GM19468 (cell line): Measurements from ENCODE around the gene EIF3D.

Experiments used
- ATAC-seq: cut with Tn5 transposase; IDR thresholded peaks from one replicate; pipeline ENCODE4 v1.9.1; 2021; ENCODE audit warnings: mild to moderate bottlenecking, moderate library complexity, moderate number of reproducible peaks; ENCODE audit not compliant: unreplicated experiment; ENCODE audit errors: extremely low read depth

Gene EIF3D, protein sequence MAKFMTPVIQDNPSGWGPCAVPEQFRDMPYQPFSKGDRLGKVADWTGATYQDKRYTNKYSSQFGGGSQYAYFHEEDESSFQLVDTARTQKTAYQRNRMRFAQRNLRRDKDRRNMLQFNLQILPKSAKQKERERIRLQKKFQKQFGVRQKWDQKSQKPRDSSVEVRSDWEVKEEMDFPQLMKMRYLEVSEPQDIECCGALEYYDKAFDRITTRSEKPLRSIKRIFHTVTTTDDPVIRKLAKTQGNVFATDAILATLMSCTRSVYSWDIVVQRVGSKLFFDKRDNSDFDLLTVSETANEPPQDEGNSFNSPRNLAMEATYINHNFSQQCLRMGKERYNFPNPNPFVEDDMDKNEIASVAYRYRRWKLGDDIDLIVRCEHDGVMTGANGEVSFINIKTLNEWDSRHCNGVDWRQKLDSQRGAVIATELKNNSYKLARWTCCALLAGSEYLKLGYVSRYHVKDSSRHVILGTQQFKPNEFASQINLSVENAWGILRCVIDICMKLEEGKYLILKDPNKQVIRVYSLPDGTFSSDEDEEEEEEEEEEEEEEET

DNA sequence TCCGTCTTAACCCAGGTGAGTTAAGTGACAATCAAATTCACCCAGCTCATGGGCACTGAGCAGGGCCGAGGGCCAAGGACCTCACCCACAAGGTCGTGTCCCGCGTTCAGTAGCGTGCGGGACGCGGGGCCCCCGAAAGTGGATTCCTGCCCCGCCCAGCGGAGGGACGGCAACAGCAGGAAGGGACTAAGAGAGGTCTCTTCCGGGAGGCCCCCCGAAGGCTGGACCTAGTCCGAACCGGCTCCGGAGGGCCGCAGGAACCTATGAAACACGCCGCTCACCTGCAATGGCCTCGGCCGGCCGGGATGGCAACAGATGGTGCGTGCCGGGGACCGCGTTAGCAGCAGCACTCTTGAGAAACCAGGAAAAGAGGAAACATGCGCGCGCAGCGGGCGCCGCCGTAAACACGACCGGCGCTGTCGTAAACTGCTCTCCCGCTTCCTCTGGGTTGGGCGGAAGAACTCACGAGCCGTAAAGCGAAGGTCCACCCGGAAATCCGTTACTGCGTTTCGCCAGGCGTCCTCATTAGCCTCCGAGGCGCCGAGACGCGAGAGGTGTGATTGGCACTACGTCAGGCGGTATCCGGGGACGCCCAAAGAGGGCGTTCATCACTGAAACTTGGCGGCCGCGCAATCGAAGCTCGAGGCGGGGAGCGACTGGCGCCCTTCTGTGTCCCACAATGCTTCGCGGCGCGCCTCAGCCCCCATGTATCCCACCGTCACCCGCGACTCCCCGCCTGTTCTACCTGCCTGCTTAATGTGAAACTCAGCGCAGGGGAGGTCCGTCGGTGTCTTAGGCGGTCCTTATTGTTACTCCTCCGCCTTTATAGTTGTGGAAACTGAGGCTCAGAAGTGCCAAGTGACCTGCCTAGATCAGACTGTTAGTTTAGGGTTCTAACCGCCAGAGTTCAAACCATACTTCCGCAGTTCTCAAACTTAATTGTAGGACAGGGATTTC is at the start of gene EIF3D:
Gene EIF3D, minus strand, starts transcription at position 372 of the 957 bp plus-strand sequence. CDS start 3,045 bp downstream, outside the sequence.
- ATAC-seq = peak; percentile 94

DNA sequence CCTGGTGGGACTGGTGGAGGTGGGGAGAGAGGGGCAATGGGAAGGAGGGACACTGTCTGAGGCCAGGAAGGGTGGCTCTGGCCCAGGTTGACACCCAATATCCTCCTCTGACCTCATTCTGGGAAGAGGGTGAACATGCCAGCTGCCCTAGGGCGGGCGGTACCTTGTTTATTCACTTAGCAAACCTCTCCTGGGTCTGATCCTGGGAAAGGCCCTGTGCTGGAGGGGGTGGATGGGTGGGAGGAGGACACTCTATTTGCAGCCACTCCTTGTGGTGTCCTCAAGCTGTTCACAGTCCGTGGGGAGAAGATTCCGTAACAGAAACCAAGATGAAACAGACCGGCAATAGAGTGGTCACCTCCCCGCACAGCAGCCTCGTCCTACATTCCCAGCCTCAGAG is 49.7 kb upstream of the EIF3D start:
- no peak for ATAC-seq

DNA sequence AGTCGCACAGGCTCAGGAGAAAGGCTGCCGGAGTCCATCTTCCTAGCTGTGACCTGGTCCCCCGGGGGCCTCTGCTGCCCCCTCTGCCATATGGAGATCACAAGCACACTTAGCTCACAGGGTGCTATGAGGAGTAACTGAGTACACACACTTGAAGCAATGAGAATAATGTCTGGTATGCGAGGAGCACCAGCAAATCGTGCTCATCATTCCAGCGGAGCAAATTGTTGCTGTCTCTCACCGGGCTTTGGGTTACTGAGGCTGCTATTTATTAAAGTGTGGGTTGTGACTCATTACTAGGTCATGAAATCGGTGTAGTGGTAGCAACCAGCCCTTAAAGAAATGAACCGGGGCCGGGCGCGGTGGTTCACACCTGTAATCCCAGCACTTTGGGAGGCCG is 48.1 kb upstream of the EIF3D start:
- no peak for ATAC-seq

DNA sequence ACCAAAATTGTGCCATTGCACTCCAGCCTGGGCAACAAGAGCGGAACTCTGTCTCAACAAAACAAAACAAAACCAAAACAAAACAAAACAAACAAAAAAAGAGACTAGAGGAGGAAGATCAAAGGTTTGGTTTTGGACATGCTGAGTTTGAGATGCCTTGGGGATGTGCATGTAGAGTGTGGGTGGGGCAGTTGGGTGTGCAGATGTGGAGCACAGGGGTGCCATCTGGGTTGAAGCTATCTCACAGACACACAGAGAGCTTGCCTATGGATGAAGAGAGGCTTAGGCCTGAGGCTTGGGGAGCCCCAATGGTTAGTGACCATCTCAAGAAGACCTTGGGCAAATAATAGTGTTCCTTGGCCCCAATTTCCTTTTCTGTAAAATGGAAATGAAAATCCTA is 45.8 kb upstream of the EIF3D start:
- no peak for ATAC-seq

DNA sequence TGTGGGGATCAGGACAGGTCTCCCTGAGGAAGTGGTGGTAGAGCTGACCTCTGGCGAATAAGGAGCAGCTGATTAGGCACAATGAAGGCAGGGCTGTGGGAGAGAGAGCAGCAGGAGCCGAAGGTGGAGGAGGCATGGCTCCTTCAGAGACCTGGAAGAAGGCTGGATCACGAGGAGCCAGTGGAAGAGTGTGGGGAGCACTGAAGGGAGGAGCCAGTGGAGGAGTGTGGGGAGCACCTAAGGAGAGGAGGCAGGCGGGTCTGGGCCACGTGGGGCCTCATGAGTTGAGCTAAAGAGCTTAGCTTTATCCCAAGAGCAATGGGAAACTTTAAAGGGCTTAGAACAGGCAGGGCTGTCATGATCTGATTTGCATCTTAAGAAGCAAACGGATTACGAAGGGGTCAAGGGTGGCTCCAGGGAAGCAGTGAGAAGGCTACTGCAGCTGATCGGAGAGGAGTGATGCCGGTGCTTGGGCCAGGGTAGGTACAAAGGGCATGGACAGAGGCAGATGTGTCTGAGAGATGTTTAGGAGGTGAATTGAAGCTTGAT is 44.9 kb upstream of the EIF3D start:
- no peak for ATAC-seq

DNA sequence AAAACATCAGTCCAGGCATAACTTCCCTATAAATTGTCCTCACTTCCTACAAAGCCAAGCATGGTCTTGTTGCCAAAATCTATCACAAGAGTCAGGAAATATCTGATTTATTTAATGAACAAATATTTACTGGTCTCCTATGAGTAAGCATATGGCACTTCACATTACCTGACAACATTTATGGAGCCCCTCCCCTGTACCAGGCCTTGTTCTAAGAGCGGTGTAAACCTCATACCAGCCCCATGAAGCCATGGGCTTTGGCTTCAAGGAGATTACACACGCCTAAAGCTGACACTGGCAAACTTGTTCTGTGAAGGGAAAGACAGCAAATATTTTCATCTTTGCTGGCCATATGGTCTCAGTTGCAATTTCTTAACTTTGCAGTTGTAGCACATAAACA is 43.0 kb upstream of the EIF3D start:
- no peak for ATAC-seq

DNA sequence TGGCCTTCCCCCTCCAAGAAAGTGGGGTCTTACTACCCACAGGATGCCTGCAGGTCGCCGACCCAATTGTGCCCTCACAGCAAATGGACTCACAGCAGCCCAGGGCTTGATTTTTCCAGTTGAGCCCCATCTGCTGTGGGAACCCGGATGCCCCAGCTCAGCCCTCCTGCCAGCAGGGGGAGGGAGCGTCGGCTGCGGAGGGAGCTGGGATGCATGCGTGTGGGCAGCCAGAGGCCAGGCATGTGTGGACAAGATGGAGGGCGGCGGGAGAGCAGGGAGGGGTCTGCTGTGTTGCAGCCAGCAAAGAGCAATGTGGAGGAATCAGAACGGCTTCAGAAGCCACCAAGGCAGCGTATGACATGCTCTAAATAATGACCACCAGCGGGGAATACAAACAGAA is 41.0 kb upstream of the EIF3D start:
- no peak for ATAC-seq

DNA sequence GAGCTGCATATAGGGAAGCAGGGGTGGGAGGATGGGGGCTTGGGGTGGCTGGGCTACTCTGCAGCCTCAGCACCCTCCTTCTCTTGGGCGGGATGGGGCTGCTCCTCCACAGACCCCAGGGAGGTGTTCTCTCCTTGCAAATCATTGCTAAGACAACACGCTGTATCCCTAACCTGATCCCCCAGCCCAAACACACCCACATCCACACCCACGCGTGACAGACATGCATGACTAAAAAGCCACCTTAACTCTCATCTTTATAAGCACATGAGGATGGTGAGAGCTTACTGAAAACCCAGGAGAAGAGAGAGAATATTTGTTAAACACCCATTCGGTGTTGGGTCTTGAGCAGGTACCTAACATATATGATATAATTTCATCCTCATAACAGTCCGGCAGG is 39.9 kb upstream of the EIF3D start:
- no peak for ATAC-seq

DNA sequence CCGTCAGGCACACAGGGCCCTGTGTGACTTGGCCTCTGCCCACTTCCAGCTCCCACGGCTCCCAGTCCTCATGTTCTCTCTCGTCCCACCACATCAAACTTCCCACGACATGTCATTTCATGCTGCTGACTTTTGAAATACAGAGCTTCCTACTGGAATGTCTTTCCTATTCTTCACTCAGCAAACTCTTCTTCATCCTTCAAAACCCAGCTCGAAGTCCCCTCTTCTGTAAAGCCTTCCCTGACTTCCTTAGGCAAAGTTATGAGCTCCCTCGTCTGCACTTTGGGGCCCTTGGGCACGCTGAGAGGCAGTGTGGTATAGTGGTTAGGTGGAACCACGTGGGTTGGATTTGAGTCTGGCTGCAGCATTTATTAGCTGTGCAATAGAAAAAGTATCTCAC is 37.8 kb upstream of the EIF3D start:
- ATAC-seq = no peak

DNA sequence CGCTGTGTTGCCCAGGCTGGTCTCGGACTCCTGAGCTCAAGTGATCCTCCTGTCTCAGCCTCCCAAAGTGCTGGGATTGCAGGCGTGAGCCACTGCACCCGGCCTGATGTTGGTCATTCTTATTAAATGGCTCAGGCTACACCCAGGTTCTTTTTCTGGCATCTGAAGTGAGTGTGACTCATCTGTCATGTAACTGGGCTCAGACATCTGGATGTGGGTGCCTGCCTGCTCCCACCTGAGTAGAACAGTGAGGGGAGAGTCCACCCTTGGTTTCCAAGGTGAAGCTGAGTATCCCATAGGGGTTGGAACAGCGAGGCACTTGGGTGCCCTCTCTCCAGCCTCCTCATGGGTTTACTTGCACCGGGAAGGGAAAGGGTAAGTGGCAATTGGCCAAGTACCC is 36.7 kb upstream of the EIF3D start:
- ATAC-seq = no peak

DNA sequence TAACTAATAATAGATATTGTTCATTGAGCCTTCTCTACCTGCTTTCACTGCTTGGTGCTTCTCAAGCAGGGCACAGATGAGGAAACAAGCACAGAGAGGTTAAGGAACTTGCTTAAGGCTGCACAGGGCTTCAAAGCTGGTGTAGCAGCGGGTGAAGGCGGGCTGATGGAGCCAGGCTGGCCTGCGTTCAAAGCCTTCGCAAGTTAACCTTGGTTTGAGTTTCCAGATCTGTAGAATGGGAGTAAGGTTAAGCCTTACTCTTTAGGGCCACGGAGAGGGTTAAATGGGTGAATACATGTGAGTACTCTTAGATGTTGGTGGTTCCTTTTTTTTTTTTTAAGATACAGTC is 36.2 kb upstream of the EIF3D start:
- ATAC-seq = no peak

DNA sequence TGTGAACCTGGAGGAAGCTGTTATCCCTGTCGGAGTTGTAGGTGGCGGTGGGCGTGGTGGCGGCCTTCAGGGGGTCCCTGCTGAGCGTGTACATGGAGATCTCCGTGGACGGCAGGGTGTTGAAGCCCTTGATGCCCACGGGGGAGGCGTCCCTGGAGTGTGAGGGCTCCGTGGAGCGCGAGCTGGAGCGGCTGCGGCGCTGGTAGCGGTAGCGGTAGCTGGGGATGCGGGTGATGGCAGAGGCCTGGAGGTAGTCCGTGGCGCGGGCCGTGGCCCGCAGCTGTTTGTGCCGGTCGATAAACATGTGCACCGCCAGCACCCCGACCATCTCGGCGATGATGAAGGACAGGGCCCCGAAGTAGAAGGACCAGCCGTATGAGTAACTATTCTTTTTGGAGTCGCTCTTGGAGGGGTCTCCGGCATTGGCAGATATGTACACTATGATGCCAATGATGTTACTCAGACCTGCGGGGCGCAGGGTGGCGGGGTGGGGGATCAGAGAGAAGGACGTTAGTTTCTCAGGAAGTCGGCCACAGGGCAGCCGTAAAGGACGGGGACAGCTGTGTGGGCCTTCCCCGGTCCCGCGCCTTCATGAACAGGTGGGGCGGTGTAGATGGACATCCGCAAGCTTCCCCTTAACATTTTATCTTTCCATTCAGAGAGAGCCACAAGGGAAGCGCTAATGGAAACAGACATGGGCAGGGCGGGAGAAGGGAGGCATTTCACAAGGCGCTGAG is 35.6 kb upstream of the EIF3D start:
- no peak for ATAC-seq

DNA sequence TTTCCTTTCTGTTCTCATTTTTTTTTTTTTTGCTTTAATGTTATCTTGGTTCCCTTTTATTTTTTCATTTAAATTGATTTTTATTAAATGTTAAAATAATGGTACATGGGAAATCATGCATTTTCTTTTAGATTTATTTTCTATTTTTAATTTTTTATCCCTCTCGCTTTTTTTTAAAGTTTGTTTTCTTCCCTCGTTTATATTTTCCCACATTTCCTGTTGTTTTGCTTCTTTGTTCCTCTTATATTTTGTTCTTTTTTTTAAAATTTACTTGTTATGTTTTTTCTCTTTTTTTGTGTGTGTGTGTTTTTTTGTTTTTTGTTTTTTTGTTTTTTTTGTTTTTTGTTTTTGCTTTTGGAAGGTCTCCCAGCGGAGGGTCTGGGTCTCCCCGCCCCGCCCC is 34.9 kb upstream of the EIF3D start:
- ATAC-seq = no peak

DNA sequence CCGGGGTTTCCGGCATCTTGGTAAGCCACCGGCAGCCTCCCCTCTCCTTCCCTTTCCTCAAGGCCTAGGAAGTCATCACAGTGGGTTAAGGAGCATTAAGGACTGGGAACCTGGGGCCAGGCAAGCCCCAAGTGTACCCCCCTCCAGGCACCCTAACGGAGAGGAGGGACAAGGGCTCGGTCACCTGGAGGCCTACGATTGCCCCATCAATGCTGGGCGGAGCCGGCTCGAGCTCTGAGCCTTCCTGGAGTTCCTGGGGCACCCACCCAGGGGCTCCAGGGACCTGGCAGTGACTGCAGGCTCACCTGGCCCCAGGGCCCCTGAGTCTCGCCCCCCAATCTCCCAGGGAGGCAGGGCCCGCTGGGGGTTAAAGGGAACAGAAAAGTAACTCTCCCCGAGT is 34.5 kb upstream of the EIF3D start:
- no peak for ATAC-seq

DNA sequence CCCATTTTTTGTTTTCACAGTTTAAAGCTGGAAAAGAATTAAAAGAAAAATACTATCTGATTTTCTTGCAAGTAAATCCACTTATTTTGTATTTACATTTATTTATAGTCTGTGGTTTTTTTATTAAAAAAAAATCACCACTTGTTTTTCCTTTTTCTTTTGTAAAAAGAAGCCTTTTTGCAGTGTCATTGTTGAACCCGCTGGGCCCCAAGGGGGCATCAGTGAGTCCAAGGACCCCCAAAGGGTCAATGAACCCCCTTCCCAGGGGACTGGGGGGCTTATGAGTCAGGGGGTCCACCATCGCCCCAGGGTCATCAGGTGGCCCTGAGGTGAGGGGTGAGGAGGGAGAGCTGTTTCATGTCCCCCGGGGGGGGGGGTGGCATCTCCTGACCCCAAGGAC is 34.0 kb upstream of the EIF3D start:
- no peak for ATAC-seq

DNA sequence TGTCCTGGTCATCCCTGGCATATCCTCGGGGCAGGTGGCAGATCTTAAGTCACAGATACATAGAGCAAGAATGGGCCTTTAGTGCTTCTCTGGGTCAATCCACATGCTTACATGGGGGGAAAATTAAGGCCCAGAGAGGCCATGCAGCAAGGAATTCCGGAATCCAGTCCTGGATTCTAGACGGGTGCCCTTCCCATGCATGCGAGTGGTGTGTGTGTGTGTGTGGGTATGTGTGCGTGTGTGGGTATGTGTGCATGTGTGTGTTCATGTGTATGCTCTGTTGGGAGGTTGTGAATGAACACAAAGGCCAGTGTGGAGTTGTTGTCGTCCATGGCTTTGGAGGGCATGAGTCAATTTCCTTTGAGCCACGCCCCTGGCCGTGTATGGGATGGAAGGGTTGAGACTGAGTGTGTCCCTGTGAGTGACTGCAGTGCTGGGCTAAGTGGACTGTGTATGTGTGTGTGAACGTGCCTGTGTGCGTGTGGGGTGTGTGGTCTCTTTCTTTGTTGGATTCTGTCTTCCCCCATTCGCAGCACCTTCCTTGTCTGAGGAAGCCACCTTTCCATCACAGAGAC is 33.4 kb upstream of the EIF3D start:
- no peak for ATAC-seq

DNA sequence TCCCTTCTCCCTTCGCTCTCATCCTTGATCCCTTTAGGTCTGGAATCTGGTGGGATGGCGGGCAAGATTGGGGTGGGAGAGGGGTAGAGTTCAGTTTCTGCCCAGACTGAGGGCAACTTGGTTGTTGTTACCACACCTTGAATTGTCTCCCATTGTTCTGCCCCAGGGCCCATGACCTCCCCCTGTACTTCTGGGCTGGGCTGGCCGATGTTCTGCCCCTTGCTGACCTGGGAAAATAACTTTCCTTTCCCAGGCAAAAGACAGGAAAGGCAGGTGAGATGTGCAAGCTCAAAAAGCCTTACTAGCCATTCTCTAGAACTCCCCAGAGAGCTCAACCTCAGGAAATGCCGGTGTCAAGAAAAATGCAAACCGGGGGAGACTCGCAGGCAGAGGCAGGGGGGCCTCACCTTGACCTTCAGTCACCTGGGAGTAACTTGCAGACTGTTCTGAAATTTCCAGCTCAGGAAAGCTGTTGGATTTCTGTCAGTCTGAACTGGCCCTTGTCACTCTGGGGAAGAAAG is 32.4 kb upstream of the EIF3D start:
- no peak for ATAC-seq

DNA sequence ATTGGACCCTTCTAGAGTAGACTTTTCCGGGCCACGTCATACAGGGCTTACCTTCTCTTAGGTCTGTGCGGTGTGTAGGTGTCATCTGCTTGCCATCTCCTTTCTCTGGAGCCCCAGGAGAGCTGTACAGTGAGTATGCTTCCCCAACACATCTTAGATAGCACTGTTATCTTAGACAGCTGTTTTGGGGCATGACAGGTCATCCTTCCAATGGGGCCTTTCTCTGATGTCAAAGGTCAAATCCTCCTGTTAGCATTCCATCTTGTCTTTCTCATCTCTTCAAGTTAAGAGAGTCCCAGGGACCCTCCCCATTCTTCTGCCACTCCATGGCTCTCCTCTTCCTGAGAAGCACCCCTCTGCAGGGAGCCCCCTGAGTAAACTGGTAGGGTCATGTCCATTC is 31.0 kb upstream of the EIF3D start:
- no peak for ATAC-seq

DNA sequence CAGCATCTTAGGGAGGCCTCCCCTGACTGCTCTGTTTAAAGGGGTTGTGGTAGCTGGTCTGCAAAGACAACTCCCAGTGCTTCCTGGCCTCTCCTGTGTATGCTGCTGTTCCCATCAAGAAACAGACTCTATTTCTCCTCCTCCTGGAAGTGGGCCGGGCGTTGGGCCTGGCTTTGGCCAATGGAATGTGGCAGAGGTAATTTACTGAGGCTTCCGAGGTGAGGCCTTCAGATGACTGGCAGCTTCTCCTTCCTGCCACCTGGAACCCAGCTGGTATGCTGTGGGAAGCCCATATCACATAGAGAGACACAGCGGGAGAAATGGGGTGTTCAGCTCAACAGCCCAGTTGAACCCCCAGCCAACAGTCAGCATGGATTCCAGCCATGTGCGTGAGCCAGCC is 25.1 kb upstream of the EIF3D start:
- no peak for ATAC-seq

DNA sequence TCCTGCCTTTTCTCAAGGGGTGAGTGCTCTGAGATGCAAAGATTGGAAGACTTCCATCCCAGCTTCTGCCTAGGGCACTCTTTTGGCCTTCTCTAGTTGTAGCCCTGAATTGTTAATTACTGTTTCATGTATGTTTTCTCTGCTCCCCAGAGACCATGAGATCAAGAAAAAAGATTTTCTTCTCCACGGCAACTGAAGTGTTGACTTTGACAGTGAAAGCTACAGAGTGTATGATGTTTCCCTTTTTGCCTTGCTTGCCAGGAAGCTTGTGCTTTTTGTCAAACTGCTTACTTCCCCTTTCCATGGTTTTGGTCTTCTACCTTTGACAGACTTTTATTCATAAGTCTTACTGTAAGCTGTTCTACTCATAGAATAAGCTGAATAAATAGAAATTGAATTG is 23.3 kb upstream of the EIF3D start:
- ATAC-seq = no peak
